Fibroblast of pulmonary artery (primary cell): Measurements from ENCODE around the gene STK17A.

Experiments
- DNase-seq: peaks from one replicate; pipeline ENCODE4 v3.0.0-alpha.2; 2010; ENCODE audit warnings: low read depth
- H3K4me3 ChIP-seq: replicated peaks from 2 replicates; pipeline ENCODE4 v1.5.1; 2011; ENCODE audit warnings: low read depth, mild to moderate bottlenecking, control low read depth, low read length, moderate library complexity
- TF ChIP-seq, protein P1 (sequence below): IDR thresholded peaks from 2 replicates; pipeline ENCODE4 v1.5.1; 2011; ENCODE audit warnings: mild to moderate bottlenecking, control low read depth, low read length, inconsistent platforms; ENCODE audit errors: missing control alignments

Gene STK17A

DNA sequence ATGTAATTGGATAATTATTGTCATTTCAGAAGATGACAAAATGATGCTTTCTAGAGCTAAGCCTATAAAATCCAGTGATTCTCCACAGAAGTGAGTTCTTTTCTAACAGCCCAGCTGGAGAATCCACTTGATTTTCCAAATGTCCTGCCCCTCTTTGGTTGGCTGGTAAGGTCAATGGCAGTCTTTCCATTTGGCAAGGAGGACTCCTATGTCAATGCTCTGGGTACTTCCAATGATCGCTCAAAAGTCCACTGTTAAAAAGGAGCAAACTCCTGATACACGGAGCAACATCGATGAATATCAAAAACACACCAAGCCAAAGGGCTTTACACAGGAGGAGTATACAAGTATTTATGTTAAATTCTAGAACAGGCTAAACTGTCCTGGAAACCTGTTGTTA is 57.8 kb downstream of the STK17A start:
- DNase-seq = no peak
- H3K4me3 ChIP-seq = no peak overlapping the region
- TF ChIP-seq, protein P1, sequence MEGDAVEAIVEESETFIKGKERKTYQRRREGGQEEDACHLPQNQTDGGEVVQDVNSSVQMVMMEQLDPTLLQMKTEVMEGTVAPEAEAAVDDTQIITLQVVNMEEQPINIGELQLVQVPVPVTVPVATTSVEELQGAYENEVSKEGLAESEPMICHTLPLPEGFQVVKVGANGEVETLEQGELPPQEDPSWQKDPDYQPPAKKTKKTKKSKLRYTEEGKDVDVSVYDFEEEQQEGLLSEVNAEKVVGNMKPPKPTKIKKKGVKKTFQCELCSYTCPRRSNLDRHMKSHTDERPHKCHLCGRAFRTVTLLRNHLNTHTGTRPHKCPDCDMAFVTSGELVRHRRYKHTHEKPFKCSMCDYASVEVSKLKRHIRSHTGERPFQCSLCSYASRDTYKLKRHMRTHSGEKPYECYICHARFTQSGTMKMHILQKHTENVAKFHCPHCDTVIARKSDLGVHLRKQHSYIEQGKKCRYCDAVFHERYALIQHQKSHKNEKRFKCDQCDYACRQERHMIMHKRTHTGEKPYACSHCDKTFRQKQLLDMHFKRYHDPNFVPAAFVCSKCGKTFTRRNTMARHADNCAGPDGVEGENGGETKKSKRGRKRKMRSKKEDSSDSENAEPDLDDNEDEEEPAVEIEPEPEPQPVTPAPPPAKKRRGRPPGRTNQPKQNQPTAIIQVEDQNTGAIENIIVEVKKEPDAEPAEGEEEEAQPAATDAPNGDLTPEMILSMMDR = no peak

DNA sequence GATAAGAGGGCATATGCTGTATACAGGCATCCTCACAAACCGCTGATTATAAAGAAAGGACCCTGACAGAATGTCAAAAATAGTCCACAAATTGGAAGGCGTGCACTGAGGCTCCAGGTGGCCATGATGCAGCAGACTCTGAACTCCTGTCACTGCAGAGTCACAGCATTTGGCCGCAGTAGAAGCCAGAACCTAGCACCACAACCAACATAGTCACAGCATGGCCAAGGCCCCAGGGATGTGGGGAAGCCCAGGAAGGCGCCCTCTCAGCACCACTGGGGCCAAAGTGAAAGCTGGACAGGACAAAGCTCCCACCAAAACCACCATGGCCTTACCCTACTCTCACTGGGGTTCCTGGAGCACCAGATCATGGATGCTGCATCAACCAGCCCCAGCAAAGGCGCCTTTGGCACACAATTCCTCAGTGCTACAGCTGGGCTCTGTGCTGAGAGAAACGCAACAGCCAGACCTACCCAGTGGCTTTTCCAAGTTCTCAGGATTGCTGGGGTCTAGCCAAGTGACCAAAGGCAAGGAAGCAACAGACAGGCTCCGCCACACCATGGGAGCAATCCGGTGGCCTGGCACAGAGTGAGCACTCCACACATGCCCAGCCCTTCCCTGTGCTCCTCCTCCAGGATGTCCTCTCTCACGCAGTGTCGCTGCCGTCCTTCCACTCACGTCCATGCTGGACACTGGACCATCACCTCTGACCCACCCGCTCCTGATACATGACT is 60.2 kb downstream of the STK17A start:
- DNase-seq = no peak
- no peak overlapping the region for H3K4me3 ChIP-seq
- TF ChIP-seq, protein P1 = no peak

DNA sequence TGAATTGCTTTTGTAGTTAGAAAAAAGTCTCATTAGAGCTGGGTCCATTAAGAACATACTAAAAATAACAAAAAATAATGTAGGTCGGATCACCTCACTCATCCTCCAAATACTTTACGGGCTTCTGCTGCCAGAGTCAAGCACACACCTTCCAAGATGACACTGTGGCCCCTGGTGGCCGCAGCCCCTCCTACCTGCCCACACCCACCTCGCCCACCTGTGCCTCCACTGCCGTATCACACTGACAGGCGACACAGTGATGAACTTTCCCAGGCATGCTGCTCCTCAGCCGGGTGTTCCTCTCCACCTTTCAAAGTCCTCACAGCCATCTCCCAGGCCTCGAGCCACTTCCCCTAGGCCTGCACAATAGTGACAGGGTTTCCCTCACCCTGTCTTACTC is 60.9 kb downstream of the STK17A start:
- TF ChIP-seq, protein P1 = no peak
- no peak for DNase-seq
- no peak overlapping the region for H3K4me3 ChIP-seq

DNA sequence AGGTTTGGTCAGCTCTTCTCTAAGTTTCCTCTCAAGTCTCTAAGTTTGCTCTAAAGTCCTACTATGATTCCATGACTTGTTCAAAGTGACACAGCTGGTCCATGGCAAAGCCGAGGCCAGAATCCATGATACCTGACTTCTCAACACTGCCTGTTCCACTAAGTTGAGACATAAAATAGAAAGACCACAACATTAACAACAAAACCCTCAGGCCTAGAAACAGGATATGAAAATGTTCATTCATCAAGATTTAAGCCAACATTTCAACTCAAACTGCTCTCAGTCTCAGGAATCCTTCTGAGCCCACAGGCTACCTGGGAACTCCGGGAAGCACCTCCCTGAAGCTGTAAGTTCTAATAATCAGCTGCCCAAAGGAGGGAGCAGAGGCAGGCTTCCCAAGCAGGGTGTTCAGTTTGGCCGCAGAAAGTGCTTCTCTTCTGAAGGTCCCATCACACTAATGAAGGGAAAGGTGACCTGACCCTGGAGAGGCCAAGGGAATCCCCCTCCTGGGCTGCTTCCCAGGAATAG is 62.9 kb downstream of the STK17A start:
- no peak for DNase-seq
- TF ChIP-seq, protein P1 = no peak
- H3K4me3 ChIP-seq = no peak overlapping the region

DNA sequence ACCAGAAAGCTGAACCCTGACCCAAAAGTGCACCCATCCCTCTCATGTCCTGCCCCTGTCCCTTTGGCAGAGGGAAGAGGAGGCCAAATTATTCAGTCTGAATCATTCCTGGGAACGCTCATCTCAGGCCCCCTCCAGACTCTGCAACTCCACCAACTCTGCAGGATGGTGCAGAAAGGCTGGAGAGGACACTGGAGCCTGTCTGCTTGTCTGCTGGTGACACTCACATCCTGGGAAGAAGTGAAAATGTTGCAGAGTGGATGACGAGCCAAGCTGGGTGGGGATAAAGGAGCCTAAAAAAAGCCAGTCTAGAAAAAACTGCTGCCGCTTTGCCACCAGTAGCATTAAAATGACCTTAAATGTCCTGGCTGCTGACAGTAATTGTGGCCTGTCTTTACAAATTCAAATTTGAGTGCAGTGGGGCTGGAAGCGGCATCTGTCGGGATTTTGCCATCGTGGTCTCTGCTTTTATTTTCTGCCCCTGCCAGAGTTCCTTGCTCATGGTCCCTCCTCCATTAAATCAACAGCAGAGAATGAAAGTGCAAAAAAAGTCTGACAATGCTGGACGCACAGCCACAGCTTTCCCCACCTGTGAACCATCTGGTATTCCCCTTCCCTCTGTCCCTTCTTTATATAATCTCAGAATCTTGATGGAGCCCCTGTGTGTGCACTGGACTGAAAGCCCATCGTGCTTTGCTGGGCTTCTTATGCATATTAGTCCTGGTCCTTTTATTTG is 63.9 kb downstream of the STK17A start:
- H3K4me3 ChIP-seq = peak overlapping the region; percentile 19

DNA sequence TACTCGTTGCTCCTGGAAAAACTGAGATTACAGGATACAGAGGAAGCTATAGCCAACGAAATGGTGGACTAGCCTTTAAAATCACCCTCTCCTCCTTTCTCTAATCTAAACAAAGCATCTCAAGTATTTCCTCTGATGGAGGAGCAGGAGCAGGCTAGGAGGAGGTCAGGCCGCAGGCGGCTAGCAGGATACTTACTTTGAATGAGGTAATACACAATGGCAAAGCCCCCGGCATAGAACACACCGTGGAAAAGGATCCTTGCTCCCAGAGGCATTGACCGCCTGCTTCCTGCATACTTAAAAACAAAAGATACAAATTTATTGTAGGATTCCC is 64.4 kb downstream of the STK17A start:
- TF ChIP-seq, protein P1 = no peak
- peak overlapping the region; percentile 34 for H3K4me3 ChIP-seq
- peak; percentile 84 for DNase-seq

More for the DNA sequence above, 63.9 kb downstream of the STK17A start:
- TF ChIP-seq, protein P1 = no peak
- peak; percentile 32 for DNase-seq
